ENCODE results near the gene C16orf95. TPM values are rescaled to one million over a fixed set of nuclear protein-coding genes. Genes with fewer than 3 reads are reported as not detected.

Gene C16orf95
- total and polyA plus RNA-seq, 2 of the 4 experiments (the other 2 are of a cell fraction): 2.0 to 4.7 TPM

DNA sequence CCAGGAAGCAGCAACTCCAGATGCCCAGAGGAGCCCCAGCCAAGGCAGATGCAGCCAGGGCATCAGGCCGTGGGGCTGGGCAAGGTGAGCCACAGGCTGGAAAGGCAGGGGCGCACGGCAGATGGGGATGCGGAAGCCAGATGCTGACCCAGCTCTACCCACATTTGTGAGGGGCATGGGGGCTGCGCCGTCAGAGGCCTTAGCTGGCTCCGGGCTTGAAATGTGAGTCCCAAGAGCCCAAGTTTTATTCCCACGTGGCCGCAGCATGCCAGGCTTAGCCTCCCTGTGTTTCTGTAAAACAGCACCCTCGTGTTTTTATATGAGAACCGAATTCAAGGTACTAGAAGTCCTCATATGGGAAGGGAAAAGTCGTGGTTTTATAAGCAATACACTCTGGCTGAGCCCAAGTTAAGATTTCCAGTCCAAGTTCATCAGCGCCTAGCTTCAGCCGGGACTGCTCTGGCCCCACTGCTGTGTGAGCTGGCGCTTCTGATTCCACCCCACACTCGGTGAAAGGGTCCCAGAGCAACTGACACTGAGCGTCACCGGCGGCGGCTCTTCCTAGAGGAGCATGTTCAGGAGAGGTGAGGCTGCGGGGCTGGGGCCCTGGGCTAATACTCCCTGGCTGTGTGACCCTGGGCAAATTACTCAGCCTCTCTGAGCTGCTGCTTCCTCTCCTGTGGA is 6.7 kb upstream of the C16orf95 start (continued):
- TF ChIP-seq, protein P1, sequence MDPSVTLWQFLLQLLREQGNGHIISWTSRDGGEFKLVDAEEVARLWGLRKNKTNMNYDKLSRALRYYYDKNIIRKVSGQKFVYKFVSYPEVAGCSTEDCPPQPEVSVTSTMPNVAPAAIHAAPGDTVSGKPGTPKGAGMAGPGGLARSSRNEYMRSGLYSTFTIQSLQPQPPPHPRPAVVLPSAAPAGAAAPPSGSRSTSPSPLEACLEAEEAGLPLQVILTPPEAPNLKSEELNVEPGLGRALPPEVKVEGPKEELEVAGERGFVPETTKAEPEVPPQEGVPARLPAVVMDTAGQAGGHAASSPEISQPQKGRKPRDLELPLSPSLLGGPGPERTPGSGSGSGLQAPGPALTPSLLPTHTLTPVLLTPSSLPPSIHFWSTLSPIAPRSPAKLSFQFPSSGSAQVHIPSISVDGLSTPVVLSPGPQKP (IDR thresholded peaks at IDR 0.05; ENCODE audit: borderline replicate concordance, low read depth, low read length): no peak

DNA sequence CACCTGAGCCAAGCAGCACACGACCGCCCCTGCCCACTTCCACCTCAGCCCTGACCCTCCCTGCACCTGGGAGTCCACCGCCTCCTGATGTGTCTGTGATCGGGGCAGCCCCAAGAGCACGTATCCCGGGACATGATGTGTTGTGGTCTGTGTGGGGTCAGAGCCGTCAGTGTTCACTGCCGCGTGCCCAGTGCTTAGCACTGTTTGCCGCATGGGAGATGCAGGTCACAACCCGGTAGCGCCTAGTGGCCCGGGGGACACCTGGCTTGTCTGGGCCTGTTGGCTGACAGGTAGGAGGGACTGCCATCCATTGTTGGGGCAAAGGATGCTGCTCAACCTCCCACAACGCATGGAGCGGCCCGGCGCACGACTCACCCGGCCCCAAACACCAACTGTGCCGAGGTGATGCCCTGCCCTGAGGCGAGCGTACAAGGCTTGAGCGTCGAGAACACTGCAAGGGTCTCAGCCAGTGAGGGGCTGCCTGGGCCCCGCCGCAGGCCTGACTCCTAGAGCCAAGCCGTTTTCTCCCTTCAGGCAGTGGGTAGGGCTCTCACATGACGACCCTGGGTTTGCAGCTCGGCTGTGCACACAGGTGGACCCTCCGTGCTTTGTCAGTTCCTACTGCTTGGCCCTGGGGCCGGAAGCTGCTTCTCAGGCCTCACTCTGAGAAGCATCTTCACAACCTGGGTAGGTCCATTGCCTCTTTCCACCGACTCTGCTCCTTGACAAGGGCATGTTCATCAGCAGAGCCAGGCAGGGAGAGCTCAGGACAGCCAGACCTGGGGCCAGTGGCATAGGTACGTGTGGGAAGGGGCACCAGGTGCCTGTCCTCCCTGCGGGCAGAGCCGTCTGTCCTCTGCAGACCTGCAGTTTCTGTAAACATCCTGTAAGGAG is 5.9 kb upstream of the C16orf95 start:
- Histone ChIP-seq H4K91ac (ENCODE audit: insufficient read depth, low read depth, low read length) (no peak overlapping the region), H2BK15ac (ENCODE audit: low read depth, low read length) (no peak overlapping the region), H3K27ac (ENCODE audit: insufficient read depth, low read length) (no peak overlapping the region), H2BK20ac (ENCODE audit: low read depth, low read length) (no peak overlapping the region), H3K9me1 (ENCODE audit: insufficient read depth, low read length) (peaks cover 13% of the 10 kb centered on the region), H4K8ac (ENCODE audit: low read depth in 2 of 2, low read length in 2 of 2) (no peak overlapping the region), H3K4me2 (ENCODE audit: low read depth, low read length) (no peak overlapping the region), H3K18ac (ENCODE audit: low read depth, low read length) (no peak overlapping the region), H3K36me3 (ENCODE audit: control insufficient read depth, insufficient read depth, low read length) (peaks cover 3% of the 10 kb centered on the region; the same call in 1 of the 2 replicates), H3K9me3 (ENCODE audit: control insufficient read depth, insufficient read depth, low read length) (no peaks in the 10 kb centered on the region), H3K4me1 (ENCODE audit: control insufficient read depth, insufficient read depth, low read length) (peaks cover 10% of the 10 kb centered on the region), H3K4ac (ENCODE audit: low read depth, low read length) (no peak overlapping the region), H4K20me1 (ENCODE audit: insufficient read depth, low read length) (peaks cover 13% of the 10 kb centered on the region), H3K4me3 (ENCODE audit: insufficient read depth, low read depth, low read length) (no peak overlapping the region), H3K14ac (replicated peaks; ENCODE audit: low read depth, low read length) (no peak overlapping the region), H3K9ac (ENCODE audit: low read depth, low read length) (no peak overlapping the region), H2BK120ac (ENCODE audit: low read depth, low read length) (no peak overlapping the region), H3K56ac (ENCODE audit: extremely low read depth, insufficient read depth, low read length) (no peak overlapping the region), H3K23ac (ENCODE audit: low read depth, low read length) (no peak overlapping the region), H3K27me3 (ENCODE audit: control insufficient read depth, insufficient read depth, low read length) (no peaks in the 10 kb centered on the region), H3K79me1 (ENCODE audit: low read depth in 1 of 2, low read length in 2 of 2) (peaks cover 10 to 35% of the 10 kb centered on the region in 2 experiments; a peak in 3 of 4 replicates), H2BK5ac (ENCODE audit: low read depth, low read length, poor library complexity, severe bottlenecking) (no peak overlapping the region), H2AK9ac (replicated peaks; ENCODE audit: low read depth, low read length, poor library complexity) (no peak overlapping the region), H2AFZ (replicated peaks; ENCODE audit: low read length, poor library complexity) (no peak overlapping the region), H2AK5ac (ENCODE audit: low read depth, low read length) (no peak overlapping the region), H4K5ac (ENCODE audit: low read depth, low read length) (no peak overlapping the region)
- ChIA-PET CTCF (no interaction called here), POLR2A (ENCODE audit: unreplicated experiment) (no interaction called here)
- intact Hi-C loops (cut with micrococcal nuclease) (no loop called here), dilution Hi-C loops (cut with HindIII; ENCODE audit: low sequenced_read_pairs, unreplicated experiment) (no loop called here), in situ Hi-C loops (cut with MboI; ENCODE audit: low sequenced_read_pairs) (loop anchor here (10.0 kb wide), 1 partner anchor 312 kb away; no protein-coding TSS in a partner anchor)
- DNase-seq (no peak), ATAC-seq (ENCODE audit: low read depth) (no peak)
- WGBS, 2 experiments (ENCODE audit: extremely low coverage in 2 of 2, insufficient read length in 1 of 2): 87% methylated on average over 17 of the region's 35 CpGs; no CpG with 5 or more reads in 1 of the 2 experiments
- BruUV-seq (replicated peaks): no TSS peak
- TF ChIP-seq MAZ (IDR thresholded peaks at IDR 0.05; ENCODE audit: borderline replicate concordance, low read depth, low read length): no peak
- TF ChIP-seq CEBPB (IDR thresholded peaks at IDR 0.05; ENCODE audit: low read depth, low read length): no peak
- TF ChIP-seq RAD21 (IDR thresholded peaks at IDR 0.05; ENCODE audit: low read length): no peak
- no peak for TF ChIP-seq RCOR1 (IDR thresholded peaks at IDR 0.05; ENCODE audit: insufficient replicate concordance, low read length)
- TF ChIP-seq MAFK (IDR thresholded peaks at IDR 0.05; ENCODE audit: low read depth, low read length): no peak
- no peak for TF ChIP-seq MXI1 (IDR thresholded peaks at IDR 0.05; ENCODE audit: borderline replicate concordance, low read depth, low read length)
- TF ChIP-seq NFE2L2 (IDR thresholded peaks at IDR 0.05; ENCODE audit: low read depth, low read length): no peak
- no peak for TF ChIP-seq RFX5 (IDR thresholded peaks at IDR 0.05; ENCODE audit: low read depth, low read length)
- no peak for TF ChIP-seq FOS (IDR thresholded peaks at IDR 0.05; ENCODE audit: low read depth, low read length)
- TF ChIP-seq, protein P2, sequence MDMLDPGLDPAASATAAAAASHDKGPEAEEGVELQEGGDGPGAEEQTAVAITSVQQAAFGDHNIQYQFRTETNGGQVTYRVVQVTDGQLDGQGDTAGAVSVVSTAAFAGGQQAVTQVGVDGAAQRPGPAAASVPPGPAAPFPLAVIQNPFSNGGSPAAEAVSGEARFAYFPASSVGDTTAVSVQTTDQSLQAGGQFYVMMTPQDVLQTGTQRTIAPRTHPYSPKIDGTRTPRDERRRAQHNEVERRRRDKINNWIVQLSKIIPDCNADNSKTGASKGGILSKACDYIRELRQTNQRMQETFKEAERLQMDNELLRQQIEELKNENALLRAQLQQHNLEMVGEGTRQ (IDR thresholded peaks at IDR 0.05; ENCODE audit: low read depth, low read length): no peak
- TF ChIP-seq BHLHE40 (IDR thresholded peaks at IDR 0.05; ENCODE audit: low read depth, low read length): no peak

Data from IMR-90 (cell line).